ENCODE measurements around the gene SERPINB10.

- TF ChIP-seq ZNF274 (IDR thresholded peaks at IDR 0.05; ENCODE audit: low read depth, low read length) (no peak), YY1 (IDR thresholded peaks at IDR 0.05; ENCODE audit: insufficient read depth, insufficient read length) (no peak)
Measured at GRCh38 chr18:63859781-63860475, 47.8 kb upstream of the SERPINB10 start.
